GM19397 (cell line): Measurements from ENCODE around the gene ACP2.

Experiments
- ATAC-seq: cut with Tn5 transposase; IDR thresholded peaks from one replicate; pipeline ENCODE4 v1.9.1; 2021; ENCODE audit warnings: mild to moderate bottlenecking, moderate library complexity; ENCODE audit not compliant: unreplicated experiment

The ACP2 gene, protein sequence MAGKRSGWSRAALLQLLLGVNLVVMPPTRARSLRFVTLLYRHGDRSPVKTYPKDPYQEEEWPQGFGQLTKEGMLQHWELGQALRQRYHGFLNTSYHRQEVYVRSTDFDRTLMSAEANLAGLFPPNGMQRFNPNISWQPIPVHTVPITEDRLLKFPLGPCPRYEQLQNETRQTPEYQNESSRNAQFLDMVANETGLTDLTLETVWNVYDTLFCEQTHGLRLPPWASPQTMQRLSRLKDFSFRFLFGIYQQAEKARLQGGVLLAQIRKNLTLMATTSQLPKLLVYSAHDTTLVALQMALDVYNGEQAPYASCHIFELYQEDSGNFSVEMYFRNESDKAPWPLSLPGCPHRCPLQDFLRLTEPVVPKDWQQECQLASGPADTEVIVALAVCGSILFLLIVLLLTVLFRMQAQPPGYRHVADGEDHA

GRCh38 chr11:47248664-47249377, at the start of gene ACP2:
Gene ACP2, minus strand, starts transcription at chr11:47248814. Its CDS starts 25 bp downstream, at chr11:47248789.
- ATAC-seq = peak; percentile 87

- ATAC-seq = no peak
Measured at GRCh38 chr11:47296045-47296444, 47.4 kb upstream of the ACP2 start.

DNA sequence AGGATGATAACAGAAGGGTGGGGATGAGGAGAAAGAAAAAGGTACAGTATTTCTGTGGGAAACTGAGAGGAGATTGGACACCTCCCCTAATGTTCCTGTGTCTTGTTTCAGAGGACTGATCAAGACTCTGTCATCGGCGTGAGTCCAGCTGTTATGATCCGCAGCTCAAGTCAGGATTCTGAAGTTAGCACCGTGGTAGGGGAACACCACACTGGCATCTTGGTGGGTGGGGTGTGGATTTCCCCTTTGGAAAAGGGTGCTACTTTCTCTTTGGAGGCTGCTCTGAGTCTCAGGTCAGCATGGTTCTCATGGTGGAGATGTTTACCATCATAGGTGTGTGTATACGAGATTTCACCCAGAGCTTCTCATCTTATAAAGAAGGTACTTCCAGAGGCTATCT, 46.8 kb upstream of the ACP2 start:
- ATAC-seq = no peak

DNA sequence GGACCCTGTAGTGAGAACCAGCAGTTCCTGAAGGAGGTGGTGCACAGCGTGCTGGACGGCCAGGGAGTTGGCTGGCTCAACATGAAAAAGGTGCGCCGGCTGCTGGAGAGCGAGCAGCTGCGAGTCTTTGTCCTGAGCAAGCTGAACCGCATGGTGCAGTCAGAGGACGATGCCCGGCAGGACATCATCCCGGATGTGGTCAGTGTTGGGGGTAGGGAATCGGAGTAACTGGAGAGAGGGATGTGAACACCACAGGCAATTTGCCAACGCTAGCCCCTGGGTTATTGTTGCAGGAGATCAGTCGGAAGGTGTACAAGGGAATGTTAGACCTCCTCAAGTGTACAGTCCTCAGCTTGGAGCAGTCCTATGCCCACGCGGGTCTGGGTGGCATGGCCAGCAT, 41.2 kb upstream of the ACP2 start:
- no peak for ATAC-seq

- ATAC-seq = no peak
Measured at GRCh38 chr11:47288066-47288465, 39.5 kb upstream of the ACP2 start.

DNA sequence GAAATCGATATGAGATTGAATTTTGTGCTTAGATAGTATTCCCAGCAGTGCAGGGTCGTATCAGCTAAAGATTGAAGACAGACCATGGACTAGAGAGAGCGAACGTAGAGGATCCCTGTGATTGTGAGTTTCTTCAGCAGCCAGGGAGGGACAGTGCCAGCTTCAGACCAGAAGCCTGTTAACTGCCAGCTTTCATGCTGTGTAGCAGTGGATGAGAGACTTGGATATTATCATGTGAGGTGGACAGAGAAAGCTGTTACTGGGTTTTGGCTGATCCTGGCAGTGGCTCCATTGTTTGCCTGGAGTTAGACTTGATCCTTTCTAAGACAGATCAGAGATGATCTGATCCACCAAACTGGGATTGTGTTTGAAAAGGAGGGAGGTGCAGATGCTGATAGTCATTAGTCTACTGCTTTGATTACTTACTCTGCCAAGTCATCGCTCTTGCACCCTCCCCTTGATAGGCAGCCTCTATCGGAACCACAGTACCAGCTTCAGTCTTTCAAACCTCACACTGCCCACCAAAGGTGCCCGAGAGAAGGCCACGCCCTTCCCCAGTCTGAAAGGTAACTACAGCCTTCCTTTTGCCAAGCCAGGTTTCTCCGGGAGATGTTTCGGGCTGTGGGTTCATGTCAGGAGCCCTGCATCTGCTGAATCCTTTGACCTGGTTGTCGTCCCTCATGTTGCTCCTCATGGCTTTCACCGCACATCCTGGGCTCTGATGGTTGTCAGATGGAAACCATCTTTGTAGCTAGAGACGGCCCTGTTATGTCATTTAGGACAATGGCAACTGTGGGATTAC, 37.6 kb upstream of the ACP2 start:
- no peak for ATAC-seq

- ATAC-seq = no peak
Measured at GRCh38 chr11:47284151-47284550, 35.5 kb upstream of the ACP2 start.

DNA sequence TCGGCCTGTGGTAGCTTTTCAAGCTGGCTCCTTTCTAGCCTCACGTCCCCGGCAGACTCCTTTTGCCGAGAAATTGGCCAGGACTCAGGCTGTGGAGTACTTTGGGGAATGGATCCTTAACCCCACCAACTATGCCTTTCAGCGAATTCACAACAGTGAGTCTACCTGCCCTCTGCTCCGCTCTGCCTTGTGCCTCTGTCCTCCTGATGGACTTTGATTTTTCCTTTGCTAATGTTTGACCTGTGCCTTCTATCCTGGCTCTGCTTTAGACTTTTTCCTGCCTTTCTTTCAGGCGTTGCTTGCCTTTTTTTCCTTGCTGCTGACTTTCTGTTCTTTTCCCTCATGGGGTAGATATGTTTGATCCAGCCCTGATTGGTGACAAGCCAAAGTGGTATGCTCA, 33.8 kb upstream of the ACP2 start:
- ATAC-seq = no peak

DNA sequence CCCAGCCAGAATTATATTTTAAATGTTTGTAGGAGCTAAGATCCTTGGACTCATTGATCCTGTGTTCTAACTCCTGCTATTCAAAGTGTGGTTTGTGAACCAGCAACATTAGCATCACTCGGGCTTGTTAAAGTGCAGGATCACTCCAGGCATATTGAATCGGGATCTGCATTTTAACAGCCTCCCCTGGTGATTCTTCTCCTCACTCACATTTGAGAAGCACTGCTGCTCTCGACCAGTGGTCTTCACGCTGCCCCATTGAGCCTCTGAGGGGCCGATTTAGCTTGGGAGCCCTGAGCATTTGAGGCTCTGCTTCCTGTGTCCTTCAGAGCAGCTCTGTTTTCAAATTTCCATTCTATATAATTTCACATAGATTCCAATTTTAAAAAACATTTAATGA, 32.2 kb upstream of the ACP2 start:
- ATAC-seq = no peak

DNA sequence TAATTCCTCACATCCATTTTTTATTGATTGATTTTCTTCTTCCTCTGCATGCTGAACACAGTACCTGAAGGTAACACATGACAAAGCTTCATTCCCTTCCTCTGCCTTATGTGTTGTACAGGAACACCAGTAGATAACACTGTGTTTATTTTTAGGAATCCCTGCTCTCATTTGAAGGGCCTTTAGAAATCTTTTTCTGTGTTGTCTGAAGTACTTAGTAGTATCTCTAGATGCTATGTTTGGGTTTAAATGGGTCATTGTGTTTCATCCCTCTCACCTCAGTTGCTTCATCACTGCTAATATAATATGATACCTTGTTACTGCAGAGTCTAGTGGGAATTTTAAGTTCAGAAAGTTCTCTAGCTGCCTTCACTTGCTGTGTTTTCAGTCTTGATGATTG, 31.5 kb upstream of the ACP2 start:
- no peak for ATAC-seq

DNA sequence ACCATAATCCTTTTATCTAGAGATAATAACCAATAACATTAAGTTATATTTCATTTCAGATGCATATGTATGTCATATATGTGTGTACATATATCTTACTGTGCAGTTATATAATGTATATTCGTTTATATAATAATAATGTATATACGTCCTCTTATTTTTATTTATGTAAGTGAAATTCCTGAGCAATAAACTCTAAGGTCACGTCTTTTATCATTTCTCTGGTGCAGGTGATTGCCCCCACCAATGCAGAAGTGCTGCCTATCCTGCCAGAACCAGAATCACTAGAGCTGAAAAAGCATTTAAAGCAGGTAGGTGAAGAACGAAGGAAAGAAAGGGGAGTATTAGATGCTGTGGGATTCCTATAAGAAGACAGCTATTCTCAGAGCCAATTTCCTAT, 30.2 kb upstream of the ACP2 start:
- ATAC-seq = no peak

- ATAC-seq = no peak
Measured at GRCh38 chr11:47278058-47278457, 29.4 kb upstream of the ACP2 start.

- no peak for ATAC-seq
Measured at GRCh38 chr11:47276923-47277322, 28.3 kb upstream of the ACP2 start.

- no peak for ATAC-seq
Measured at GRCh38 chr11:47274495-47275235, 26.1 kb upstream of the ACP2 start.

- no peak for ATAC-seq
Measured at GRCh38 chr11:47272706-47273105, 24.1 kb upstream of the ACP2 start.

DNA sequence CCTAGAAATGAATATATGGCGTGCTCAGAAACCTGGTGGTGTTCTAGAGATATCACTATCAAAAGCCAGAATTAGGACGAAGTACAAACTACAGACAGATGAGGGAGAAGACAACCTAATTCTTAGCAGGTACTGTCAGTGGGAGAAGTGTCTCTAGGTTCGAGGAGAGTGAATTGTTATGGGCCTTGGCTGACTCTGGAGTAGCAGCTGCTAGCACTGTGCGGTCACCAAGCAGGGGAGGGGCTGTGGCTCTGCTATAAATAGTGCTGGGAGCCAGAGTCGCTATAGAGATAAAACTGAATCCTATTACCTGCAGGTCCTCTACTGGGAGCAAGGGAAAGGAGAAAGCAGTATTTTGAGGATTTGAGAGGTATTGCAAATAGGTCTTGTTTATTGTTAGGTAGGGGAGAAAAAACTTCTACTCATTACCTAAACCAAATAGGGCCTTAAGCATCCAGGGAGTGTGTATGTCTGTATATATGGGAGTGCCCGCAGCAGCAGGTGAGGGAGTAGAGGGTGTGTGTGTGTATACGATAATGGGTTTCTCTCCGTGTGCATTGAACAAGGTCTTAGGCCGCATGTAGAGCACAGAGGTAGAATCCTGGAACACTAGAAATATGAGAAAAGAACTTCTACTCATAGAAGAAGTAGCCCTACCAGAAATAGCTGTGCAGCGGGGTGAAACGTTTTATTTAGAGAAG, 23.5 kb upstream of the ACP2 start:
- ATAC-seq = no peak

- ATAC-seq = no peak
Measured at GRCh38 chr11:47271328-47271727, 22.7 kb upstream of the ACP2 start.

GRCh38 chr11:47270331-47271271, 22.0 kb upstream of the ACP2 start:
- ATAC-seq = no peak

- ATAC-seq = peak; percentile 79
Measured at GRCh38 chr11:47269829-47270305, 21.3 kb upstream of the ACP2 start, which contains the start of gene MADD. Gene MADD, plus strand, starts transcription at chr11:47270133.
